CD4-positive, alpha-beta memory T cell (primary cell): ENCODE measurements around the gene RELT. TPM values are rescaled to one million over a fixed set of nuclear protein-coding genes. Genes with fewer than 3 reads are reported as not detected.

ENCODE experiments used
- CTCF ChIA-PET: fragments of 350-600 bp; sonication (Branson Sonifier 250); formaldehyde crosslinking; loops from one replicate; lab custom pipeline; 2021; ENCODE audit warnings: inconsistent platforms; ENCODE audit not compliant: partially characterized antibody; lab: Charles Lee
- POLR2A ChIA-PET: fragments of 350-600 bp; sonication (Branson Sonifier 250); formaldehyde crosslinking; loops from one replicate; lab custom pipeline; 2021; ENCODE audit not compliant: partially characterized antibody; lab: Charles Lee
- DNase-seq, 5 donors: peaks; one replicate each; pipeline versions ENCODE4 v3.0.0 to v3.0.0-alpha.2; 2020 to 2022; ENCODE audit warnings: mixed read lengths in 1 of 5
- H3K27ac ChIP-seq: one replicate; pipeline ENCODE4 v1.7.0; 2013; ENCODE audit warnings: low read depth, low read length
- H3K27me3 ChIP-seq: 2 replicates; pipeline ENCODE4 v1.7.0; 2013; ENCODE audit warnings: mild to moderate bottlenecking, low read length, moderate library complexity; ENCODE audit not compliant: insufficient read depth
- H3K36me3 ChIP-seq: 2 replicates; pipeline ENCODE4 v1.7.0; 2013; ENCODE audit warnings: mild to moderate bottlenecking, low read length, moderate library complexity; ENCODE audit not compliant: insufficient read depth
- H3K4me1 ChIP-seq: 2 replicates; pipeline ENCODE4 v1.7.0; 2013; ENCODE audit warnings: mild to moderate bottlenecking, low read length, moderate library complexity; ENCODE audit not compliant: insufficient read depth
- H3K4me3 ChIP-seq, 2 donors: one replicate each; pipeline ENCODE4 v1.7.0; 2013; ENCODE audit warnings: low read length in 2 of 2, mild to moderate bottlenecking in 1 of 2
- H3K9me3 ChIP-seq, 2 donors: one replicate each; pipeline ENCODE4 v1.7.0; 2013; ENCODE audit warnings: low read length in 2 of 2, control low read depth in 1 of 2; ENCODE audit not compliant: control insufficient read depth in 1 of 2
- H3K27ac Mint-ChIP-seq, 7 donors: one replicate each; pipeline ENCODE4 v1.8.0; 2020 to 2021; ENCODE audit warnings: mixed read lengths in 7 of 7, mild to moderate bottlenecking in 6 of 7, inconsistent platforms in 3 of 7, moderate library complexity in 3 of 7
- H3K27me3 Mint-ChIP-seq, 2 donors: one replicate each; pipeline ENCODE4 v1.8.0; 2020 to 2021; ENCODE audit warnings: mixed read lengths in 2 of 2
- H3K36me3 Mint-ChIP-seq, 2 donors: one replicate each; pipeline ENCODE4 v1.8.0; 2020 to 2021; ENCODE audit warnings: mixed read lengths in 2 of 2, inconsistent platforms in 1 of 2, mild to moderate bottlenecking in 1 of 2
- H3K4me1 Mint-ChIP-seq, 4 donors: one replicate each; pipeline ENCODE4 v1.8.0; 2020 to 2021; ENCODE audit warnings: mixed read lengths in 4 of 4, mild to moderate bottlenecking in 1 of 4
- H3K4me3 Mint-ChIP-seq, 8 donors: one replicate each; pipeline ENCODE4 v1.8.0; 2020 to 2021; ENCODE audit warnings: mixed read lengths in 8 of 8, mild to moderate bottlenecking in 7 of 8, moderate library complexity in 6 of 8, inconsistent platforms in 3 of 8
- H3K9me3 Mint-ChIP-seq, 8 donors: one replicate each; pipeline ENCODE4 v1.8.0; 2020 to 2021; ENCODE audit warnings: mixed read lengths in 8 of 8, mild to moderate bottlenecking in 5 of 8, inconsistent platforms in 3 of 8, moderate library complexity in 1 of 8
- intact Hi-C: fragments of 100-400 bp; cut with micrococcal nuclease; formaldehyde crosslinking; loops from one replicate; pipeline ENCODE4 v1.15.1; 2023
- polyA plus RNA-seq, 2 donors: library from polyadenylated mRNA; unstranded; fragments of 300-500 nt; fragmentation: Illumina TruSeq; gene quantifications; one replicate each; pipeline ENCODE4 v1.2.3, GENCODE V29; 2021
- total RNA-seq, 2 experiments: library from RNA; stranded (reverse); gene quantifications; one replicate each; pipeline ENCODE4 v1.2.3, GENCODE V29; 2021

RELT gene
- total and polyA plus RNA-seq, 4 experiments from 2014 or later: 2.2 to 12.9 (median 8.6) TPM

DNA sequence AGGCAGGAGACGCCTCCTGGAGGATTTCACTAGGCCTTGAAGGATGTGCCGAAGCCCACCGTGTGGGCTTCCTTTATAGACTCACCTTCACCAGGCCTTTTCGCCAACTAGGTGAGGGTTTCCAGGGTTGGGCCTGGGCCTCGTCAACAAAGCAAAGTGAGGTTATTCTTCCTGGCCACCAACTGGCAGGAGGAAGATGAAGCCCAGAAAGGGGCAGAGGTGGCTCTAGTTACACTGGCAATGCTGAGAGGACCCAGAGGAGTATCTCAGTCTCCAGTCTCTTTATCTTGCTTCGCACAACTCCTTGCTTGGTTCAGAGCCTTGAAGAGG lies 404 bp upstream of the RELT start:
- ChIA-PET CTCF (interaction anchor here (1.0 to 2.4 kb wide), 2 partner anchors 9 to 10 kb away, joined by 3 to 10 read pairs; no protein-coding TSS in a partner anchor), POLR2A (interaction anchor here (0.7 to 3.9 kb wide), 2 partner anchors 10 to 12 kb away, joined by 4 to 31 read pairs; no protein-coding TSS in a partner anchor)
- Mint-ChIP-seq H3K9me3 (no peaks in the 10 kb centered on the region), H3K27me3 (no peaks in the 10 kb centered on the region), H3K4me3 (peak overlapping the region; percentile 69 to 94 (median 85)), H3K4me1 (peaks cover 20 to 49% (median 33%) of the 10 kb centered on the region in 4 donors), H3K27ac (peak overlapping the region; percentile 88 to 94 (median 93)), H3K36me3 (peaks cover 0 to 7% of the 10 kb centered on the region in 2 donors)
- H3K9me3 ChIP-seq: no peaks in the 10 kb centered on the region
- peaks cover 46% of the 10 kb centered on the region for H3K4me1 ChIP-seq
- H3K27ac ChIP-seq: peak overlapping the region; percentile 89
- intact Hi-C loops: loop anchor here (1.0 to 2.0 kb wide), 5 partner anchors 9 to 223 kb away; partner anchors contain the start of gene FAM168A
- H3K4me3 ChIP-seq: peak overlapping the region in 1 of 2 donors; percentile 86
- no peak for DNase-seq
- H3K36me3 ChIP-seq: no peaks in the 10 kb centered on the region
- H3K27me3 ChIP-seq: no peaks in the 10 kb centered on the region

DNA sequence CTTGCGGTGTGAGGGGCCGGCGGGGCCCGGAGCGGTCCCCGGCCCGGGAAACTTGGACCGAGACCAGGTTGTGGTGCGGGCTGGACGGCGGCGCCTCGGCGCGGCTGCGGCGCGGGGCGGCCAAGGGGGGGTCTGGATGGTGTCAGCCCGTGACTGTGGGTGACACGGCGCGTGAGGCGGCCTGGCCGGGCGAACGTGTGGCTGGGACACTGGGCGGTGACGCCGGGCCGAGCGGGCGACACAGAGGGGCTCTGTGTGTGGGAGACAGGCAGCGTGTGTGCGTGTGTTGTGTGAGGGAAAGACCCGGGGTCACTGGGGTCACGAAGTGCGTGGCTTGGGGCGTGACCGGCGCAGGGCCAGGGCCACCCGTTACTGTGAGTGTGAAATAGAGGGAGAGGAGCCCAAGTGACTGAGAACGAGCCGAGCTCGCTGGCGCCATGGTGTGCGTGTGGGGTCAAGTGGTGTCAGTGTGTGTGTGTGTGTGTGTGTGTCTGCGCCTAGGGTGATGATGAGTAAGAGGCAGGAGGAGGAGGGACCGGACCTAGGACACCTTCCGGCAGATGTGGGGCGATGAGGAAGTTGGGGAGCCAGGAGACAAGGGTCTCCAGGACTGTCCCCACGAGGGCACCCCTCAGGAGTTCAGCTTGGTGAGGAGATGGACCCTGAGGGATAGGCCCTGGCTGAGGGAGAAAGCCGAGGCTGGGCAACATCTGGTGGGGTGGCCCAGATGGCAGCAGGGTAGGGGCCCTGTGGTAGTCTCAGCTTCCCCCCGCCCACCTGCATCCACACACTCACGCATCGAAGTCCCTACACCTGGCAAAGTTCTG lies 817 bp downstream of the RELT start:
- CTCF ChIA-PET: interaction anchor here (1.0 to 1.6 kb wide), 4 partner anchors 8 to 25 kb away, joined by 3 to 16 read pairs (median 3); no protein-coding TSS in a partner anchor
- H3K36me3 ChIP-seq: no peaks in the 10 kb centered on the region
- POLR2A ChIA-PET: interaction anchor here (0.6 to 3.9 kb wide), 5 partner anchors 9 to 26 kb away, joined by 3 to 31 read pairs (median 3); no protein-coding TSS in a partner anchor
- peaks cover 20 to 57% (median 38%) of the 10 kb centered on the region in 4 donors for H3K4me1 Mint-ChIP-seq
- H3K27me3 ChIP-seq: no peaks in the 10 kb centered on the region
- H3K4me1 ChIP-seq: peaks cover 56% of the 10 kb centered on the region
- H3K9me3 Mint-ChIP-seq: no peaks in the 10 kb centered on the region
- peaks cover 0 to 7% of the 10 kb centered on the region in 2 donors for H3K36me3 Mint-ChIP-seq
- peak overlapping the region; percentile 89 for H3K27ac ChIP-seq
- H3K27me3 Mint-ChIP-seq: no peaks in the 10 kb centered on the region
- peak overlapping the region; percentile 49 to 86 for H3K4me3 ChIP-seq
- intact Hi-C loops: loop anchor here (1.0 to 2.0 kb wide), 5 partner anchors 11 to 221 kb away; partner anchors contain the start of gene FAM168A
- DNase-seq: peak; percentile 68 to 84 (median 73)
- H3K4me3 Mint-ChIP-seq: peak overlapping the region; percentile 87 to 98 (median 96)
- no peaks in the 10 kb centered on the region for H3K9me3 ChIP-seq
- H3K27ac Mint-ChIP-seq: peak overlapping the region; percentile 89 to 100 (median 99)

DNA sequence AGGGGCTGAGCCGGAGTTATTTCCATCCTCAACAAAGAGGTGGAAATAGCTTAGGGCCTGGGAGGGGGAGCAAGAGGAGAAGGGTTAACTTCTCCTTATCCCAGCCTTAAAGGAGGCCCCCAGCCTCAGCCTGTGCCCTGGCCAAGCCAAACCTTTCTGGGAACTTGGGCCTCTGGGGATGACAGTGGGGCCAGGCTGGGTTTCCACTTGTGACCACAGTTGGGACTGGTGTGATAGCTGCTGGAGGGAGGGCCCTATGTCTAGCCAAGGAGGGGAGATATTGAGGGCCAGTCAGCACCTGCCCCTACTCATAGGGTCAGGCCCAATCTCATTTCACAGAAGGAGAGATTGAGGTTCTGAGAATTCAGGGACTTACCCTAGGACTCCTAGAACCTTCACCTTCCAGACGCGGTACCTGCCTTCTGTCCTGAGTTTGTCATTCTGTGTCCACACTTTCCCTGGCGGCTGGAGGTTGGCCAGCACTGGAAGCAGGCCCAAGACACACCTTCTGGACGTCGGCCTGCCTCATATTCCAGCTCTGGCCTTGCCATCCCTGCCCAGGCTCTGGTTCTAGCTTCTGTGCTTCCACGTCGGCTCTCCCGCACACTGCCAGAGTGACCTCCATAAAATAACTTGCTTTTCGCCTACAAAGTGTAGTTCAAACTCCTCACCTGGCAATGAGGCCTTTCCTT lies 3.1 kb downstream of the RELT start:
- ChIA-PET CTCF (interaction anchor here (1.0 to 2.3 kb wide), 3 partner anchors 13 to 28 kb away, joined by 4 to 13 read pairs (median 5); no protein-coding TSS in a partner anchor), POLR2A (interaction anchor here (0.7 kb wide), 1 partner anchor 13 kb away, joined by 3 read pairs; no protein-coding TSS in a partner anchor)
- Histone ChIP-seq H3K4me3 (no peak overlapping the region), H3K4me1 (peaks cover 79% of the 10 kb centered on the region), H3K9me3 (no peaks in the 10 kb centered on the region), H3K27me3 (no peaks in the 10 kb centered on the region), H3K27ac (no peak overlapping the region), H3K36me3 (no peaks in the 10 kb centered on the region)
- intact Hi-C loops: no loop called here
- H3K27me3 Mint-ChIP-seq: no peaks in the 10 kb centered on the region
- H3K36me3 Mint-ChIP-seq: peaks cover 0 to 7% of the 10 kb centered on the region in 2 donors
- peaks cover 34 to 80% (median 55%) of the 10 kb centered on the region in 4 donors for H3K4me1 Mint-ChIP-seq
- peak overlapping the region in 6 of 7 donors; percentile 83 to 100 (median 90) for H3K27ac Mint-ChIP-seq
- DNase-seq: peak in 1 of 5 donors; percentile 24
- no peaks in the 10 kb centered on the region for H3K9me3 Mint-ChIP-seq
- H3K4me3 Mint-ChIP-seq: peak overlapping the region in 5 of 8 donors; percentile 20 to 97 (median 51)

DNA sequence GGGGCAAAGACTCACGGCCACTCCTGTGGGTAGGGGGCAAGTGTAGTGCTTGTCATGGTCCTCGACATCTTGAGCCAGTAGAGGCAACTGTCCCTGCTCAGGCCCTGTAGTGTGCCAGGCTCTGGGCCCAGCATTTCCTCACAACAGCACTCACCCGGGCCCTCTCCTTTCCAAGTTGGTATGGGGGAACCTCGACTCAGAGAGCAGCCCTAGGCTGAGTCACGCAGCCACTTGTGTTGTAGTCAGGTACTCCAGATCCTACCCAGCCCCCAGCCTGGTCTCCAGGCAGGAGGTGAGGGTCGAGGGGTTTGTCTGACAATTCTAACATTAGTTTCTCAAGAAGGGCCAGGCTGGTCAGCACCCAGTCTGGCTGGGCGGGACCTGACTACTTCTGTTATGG lies 4.1 kb downstream of the RELT start:
- POLR2A ChIA-PET: no interaction called here
- Mint-ChIP-seq H3K4me1 (peaks cover 42 to 89% (median 63%) of the 10 kb centered on the region in 4 donors), H3K4me3 (peak overlapping the region in 1 of 8 donors; percentile 20), H3K36me3 (peaks cover 0 to 7% of the 10 kb centered on the region in 2 donors), H3K27ac (peak overlapping the region in 2 of 7 donors; percentile 74 to 75), H3K9me3 (no peaks in the 10 kb centered on the region), H3K27me3 (no peaks in the 10 kb centered on the region)
- H3K36me3 ChIP-seq: no peaks in the 10 kb centered on the region
- H3K4me1 ChIP-seq: peaks cover 86% of the 10 kb centered on the region
- CTCF ChIA-PET: interaction anchor here (0.6 to 2.3 kb wide), 2 partner anchors 29 to 264 kb away, joined by 4 to 13 read pairs; no protein-coding TSS in a partner anchor
- H3K9me3 ChIP-seq: no peaks in the 10 kb centered on the region
- intact Hi-C loops: no loop called here
- H3K27ac ChIP-seq: no peak overlapping the region
- peak in 1 of 5 donors; percentile 22 for DNase-seq
- H3K27me3 ChIP-seq: no peaks in the 10 kb centered on the region
- no peak overlapping the region for H3K4me3 ChIP-seq

DNA sequence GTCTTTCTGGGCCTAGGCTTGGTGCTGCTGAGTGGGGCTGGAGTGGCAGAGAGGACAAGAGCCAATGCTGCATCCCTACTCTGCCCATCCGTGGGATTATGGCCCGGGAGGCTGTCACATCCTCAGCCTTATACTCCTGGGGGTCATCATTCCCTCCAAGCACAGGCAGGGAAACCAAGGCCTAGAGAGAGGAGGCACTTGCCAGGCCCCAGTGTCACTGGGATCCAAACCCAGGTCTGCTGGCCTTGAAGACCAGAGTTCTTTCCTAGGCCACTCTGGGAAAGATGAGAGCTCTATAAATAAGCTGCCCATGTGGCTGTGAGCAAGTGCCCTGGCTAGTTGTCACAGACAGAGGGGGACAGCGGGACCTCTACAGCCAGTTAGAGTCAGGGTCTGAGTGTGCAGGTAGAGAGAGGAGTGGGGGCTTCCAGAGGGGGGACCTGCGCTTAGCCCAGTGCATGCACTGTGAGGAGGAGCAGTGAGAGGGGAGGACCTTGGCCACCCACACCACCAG lies 4.8 kb downstream of the RELT start:
- ChIA-PET POLR2A (no interaction called here), CTCF (no interaction called here)
- intact Hi-C loops: no loop called here
- no peaks in the 10 kb centered on the region for H3K9me3 ChIP-seq
- H3K4me1 ChIP-seq: peaks cover 86% of the 10 kb centered on the region
- H3K9me3 Mint-ChIP-seq: no peaks in the 10 kb centered on the region
- H3K27me3 ChIP-seq: no peaks in the 10 kb centered on the region
- H3K36me3 Mint-ChIP-seq: peaks cover 0 to 7% of the 10 kb centered on the region in 2 donors
- H3K4me3 ChIP-seq: no peak overlapping the region
- H3K27ac ChIP-seq: no peak overlapping the region
- H3K27ac Mint-ChIP-seq: peak overlapping the region in 6 of 7 donors; percentile 47 to 75 (median 70)
- H3K4me1 Mint-ChIP-seq: peaks cover 42 to 89% (median 63%) of the 10 kb centered on the region in 4 donors
- no peak for DNase-seq
- no peaks in the 10 kb centered on the region for H3K36me3 ChIP-seq
- no peaks in the 10 kb centered on the region for H3K27me3 Mint-ChIP-seq
- no peak overlapping the region for H3K4me3 Mint-ChIP-seq

DNA sequence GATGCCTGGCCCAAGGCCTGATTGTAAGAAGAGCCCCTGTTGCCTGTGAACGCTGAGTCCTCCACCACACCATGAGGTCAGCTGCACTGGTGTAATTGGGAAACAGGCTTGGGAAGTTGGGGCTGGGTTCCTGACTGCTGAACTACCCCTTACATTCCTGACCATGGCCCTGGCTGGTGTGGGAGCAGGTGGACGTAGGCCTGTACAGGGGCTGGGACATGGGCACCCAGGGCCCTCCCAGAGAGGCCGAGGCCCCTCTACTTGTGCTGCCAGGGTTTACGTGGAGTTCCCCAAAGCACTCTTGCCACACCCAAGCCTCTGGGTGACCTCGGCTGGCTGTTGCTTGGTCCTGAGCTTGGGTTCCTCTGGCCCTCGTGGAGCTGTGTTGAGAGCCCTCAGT lies 5.4 kb downstream of the RELT start:
- H3K9me3 ChIP-seq: no peaks in the 10 kb centered on the region
- no peaks in the 10 kb centered on the region for H3K27me3 ChIP-seq
- H3K4me3 ChIP-seq: no peak overlapping the region
- Mint-ChIP-seq H3K27me3 (no peaks in the 10 kb centered on the region), H3K27ac (peak overlapping the region in 2 of 7 donors; percentile 17 to 65), H3K4me1 (peaks cover 45 to 95% (median 68%) of the 10 kb centered on the region in 4 donors), H3K9me3 (no peaks in the 10 kb centered on the region), H3K4me3 (no peak overlapping the region), H3K36me3 (peaks cover 0 to 7% of the 10 kb centered on the region in 2 donors)
- H3K36me3 ChIP-seq: no peaks in the 10 kb centered on the region
- POLR2A ChIA-PET: no interaction called here
- intact Hi-C loops: no loop called here
- H3K27ac ChIP-seq: no peak overlapping the region
- CTCF ChIA-PET: no interaction called here
- H3K4me1 ChIP-seq: peaks cover 92% of the 10 kb centered on the region
- peak in 1 of 5 donors; percentile 7 for DNase-seq
